ENCODE measurements around the gene DPF1.
"Not testable (repeated sequence)": the region's sequence is repeated elsewhere in the genome, so short reads cannot be mapped to it uniquely, and the experiment has no call there.

DPF1 gene

DNA sequence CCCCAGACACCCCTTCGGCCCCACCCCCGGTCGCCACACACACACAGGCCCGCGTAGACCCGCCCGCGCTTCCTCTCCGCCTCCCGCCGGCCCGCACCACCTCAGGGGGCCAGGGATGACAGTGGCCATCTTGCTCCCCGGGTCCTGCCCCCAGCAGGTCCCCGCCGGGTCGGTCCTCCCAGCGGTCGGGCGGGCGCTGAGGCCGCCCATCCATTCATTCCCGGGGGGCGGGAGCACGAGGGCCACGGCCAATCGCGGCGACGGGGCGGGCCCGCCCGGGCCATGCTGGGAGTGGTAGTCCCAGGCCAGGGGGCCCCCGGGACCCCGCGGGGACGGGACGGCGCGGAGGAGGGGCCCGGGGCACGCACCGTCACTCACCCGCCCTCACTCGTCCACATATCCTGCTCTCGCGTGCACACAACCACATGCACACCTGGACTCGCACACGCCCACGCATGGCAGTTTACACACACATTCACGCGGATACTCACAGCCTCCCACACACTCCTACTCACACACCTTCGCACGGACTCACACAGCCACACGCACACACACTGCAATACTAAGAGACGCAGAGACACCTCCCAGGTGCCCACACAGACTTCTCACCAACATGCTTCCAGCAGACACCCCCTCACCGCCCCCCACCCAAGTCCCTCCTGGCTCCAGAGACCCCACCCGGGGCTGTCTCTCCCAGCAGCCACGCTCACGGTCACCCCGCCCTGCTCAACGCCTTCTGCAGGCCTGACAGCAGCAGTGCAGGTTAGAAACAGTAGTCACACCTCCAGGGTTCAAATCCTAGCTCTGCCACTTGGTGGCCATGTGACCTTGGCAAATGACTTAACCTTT is at the start of gene DPF1:
DPF1 (minus strand) TSS at position 209 of the 849 bp plus-strand sequence; CDS start at position 129, 80 bp downstream.
- no peak for DNase-seq (ENCODE audit: low read depth, low spot score)

DNA sequence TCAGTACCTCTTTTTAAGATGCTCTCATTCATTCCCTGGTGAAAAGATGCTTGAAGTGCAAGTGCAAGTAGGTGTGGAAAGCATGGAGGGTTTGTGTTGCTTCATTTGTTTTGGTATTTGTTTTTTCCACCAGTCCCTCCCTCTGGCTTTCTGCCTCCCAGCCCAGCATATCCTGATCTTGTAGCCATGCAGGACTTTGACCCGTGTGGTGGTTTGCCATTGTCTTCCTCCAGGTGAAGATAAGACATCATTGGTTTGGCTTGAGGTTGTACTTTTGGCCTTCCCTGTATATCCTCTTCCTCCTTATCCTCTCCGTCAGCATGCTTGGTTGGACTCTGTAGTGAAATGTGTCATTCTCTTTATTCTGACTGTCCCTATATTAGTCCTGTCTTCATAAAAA is 49.5 kb upstream of the DPF1 start:
- no peak for DNase-seq (ENCODE audit: low read depth, low spot score)

DNA sequence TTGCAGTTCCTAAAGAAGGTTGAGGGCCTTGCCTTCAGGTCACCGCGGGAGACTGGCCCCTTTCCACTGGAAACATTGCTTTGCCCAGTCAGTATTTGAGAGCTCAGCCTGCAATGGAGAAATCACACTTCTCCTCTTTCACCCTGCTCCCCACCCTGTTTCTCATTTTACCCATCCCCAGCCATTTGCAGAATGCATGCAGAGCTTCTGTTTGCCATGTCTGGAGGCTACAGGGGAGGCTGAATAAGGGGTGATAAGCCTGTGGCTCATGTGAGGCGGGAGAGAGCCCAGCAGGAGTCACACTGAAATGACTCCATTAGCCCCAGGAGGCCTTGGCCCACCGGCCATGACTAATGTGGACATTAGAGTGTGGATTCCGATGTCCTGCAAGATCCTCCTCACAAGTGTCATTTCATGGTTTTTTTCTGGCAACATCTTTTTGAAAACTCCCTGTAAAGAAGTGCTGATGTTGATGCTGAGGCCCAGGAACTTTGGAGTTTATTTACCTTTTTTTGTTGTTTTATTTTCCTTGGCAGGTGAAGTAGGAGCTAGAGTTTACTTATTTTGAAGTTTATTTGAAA is 46.7 kb upstream of the DPF1 start:
- DNase-seq (ENCODE audit: low read depth, low spot score), result no peak

DNA sequence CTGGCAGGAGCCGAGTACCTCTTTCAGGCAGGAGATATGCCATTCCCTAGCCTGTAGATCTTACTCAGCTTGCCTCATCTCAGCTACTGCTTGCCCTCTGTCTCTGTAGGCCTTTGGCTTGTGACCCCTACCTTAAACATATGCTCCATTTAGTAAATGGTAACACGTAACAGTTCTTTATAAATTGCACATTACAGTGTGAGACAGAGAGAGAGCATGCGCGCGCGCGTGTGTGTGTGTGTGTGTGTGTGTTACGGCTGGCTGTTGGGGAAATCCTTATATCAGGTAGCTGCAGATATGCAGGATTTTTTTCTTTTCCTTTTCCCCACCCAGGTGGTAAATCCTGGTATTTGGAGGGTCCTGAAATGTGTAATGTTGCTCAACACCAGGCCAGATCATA is 44.5 kb upstream of the DPF1 start:
- DNase-seq (ENCODE audit: low read depth, low spot score), result no peak

DNA sequence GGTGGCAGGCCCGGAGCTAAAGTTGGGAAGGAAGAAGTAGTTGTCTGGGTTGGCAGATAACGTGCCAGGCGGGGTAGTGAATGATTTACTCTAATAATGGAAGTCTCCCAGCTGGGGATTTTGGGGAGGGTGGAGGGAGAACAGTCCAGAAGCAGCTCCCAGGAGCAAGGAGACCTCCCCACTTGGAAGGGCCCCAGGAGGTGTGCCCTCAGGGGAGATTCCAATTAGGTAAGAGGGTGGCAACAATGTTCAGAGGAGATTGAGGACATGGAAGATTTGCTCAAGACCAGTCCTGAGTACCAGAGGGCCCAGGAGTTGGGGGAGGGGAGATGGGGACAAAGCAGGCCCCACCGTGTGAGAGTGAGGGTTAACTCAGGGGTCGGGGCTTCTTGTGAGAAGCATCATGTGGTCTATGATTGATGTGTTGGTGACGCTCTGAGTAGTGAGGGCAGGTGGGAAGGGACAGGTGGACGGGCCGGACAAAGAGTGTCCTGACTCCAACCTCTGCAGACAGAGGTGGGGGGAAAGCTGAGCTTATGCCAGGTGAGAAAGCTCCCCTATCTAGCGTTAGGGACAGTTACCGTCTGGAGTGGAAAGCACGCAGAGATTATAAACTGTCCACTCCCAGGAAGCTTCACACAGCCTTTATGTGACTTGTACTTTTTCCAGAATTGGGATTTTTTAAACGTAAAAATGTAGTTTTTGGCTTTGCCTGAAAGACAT is 43.9 kb upstream of the DPF1 start:
- no peak for DNase-seq (ENCODE audit: low read depth, low spot score)

DNA sequence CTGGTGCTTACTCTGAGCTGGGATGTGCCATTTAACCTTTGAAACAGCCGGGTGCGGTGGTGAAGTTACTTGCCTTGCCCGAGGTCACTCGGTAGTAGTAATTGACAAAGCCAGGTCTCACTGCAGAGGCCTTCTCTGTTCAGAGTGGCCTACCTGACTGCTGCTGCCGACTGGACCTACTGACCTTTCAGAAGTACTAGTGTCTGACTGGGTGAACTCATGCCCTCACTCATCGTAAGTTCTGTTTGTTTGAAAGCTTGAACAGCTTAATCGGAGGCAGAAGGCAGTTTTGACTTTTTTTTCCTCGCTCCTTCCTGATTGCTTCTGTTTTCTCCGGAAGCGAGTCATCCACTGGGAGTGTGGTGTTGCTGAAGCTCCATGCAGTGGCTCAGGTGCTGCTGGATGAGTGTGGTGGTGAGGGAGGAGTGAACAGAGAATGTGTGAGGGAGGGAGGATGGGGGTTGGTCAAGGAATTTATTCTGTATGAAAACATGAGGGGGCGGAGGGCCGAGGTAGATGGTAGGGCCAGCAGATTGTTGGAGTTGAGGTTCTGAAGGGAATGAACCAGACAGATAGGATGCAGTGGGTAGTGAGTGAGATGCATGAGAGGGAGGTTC is 43.1 kb upstream of the DPF1 start:
- no peak for DNase-seq (ENCODE audit: low read depth, low spot score)

DNA sequence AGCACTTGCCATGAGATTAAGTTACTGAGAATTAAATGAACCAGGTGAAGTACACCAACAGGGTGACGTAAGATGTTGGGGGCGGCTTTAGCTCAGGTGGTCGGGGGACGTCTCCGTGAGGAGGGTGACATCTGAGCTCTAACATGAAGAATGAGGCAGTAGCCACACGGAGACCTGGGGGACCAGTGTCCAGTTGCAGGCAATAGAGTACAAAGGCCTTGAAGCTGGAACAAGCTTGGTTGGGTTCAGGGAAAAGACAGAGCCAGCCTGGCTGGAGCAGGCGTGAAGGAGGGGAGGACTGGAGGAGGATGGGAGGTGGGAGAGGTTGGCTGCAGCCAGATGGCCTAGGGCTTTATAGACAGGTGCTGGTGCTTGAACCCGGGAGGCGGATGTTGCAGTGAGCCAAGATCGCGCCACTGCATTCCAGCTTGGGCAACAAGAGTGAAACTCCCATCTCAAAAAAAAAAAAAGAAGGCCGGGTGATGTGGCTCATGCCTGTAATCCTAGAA is 42.0 kb upstream of the DPF1 start:
- no peak for DNase-seq (ENCODE audit: low read depth, low spot score)

DNA sequence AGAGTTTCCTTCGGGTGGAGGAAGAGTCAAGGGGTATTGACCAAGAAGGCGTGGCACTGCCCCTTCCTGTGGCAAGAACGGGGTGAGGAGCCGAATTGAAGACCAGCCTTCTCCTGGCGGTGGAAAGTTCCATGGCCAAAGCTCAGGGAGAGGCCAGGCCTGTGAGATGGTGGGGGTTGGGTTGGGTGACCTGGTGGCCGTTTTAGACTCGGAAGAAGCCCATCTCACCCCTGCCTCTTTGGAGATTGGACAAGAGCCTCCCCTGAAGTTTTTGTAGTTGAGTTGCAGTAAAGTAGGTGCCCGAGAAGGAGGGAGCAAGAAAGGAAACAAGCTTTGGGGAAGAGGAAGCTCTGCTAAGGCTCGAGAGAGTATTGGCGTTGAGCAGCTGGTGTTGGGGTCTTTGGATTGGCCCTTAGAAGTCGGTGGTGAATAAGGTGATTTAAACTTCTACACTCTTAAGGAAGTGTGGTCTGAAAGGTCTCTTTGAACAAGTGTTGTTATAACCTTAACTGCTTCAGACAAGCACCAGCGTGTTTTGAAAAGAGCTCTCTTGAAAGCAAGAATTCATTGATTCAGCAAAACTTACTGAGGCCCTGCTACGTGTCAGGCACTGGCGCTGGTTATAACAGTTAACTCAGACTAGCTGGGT is 41.3 kb upstream of the DPF1 start:
- no peak for DNase-seq (ENCODE audit: low read depth, low spot score)

DNA sequence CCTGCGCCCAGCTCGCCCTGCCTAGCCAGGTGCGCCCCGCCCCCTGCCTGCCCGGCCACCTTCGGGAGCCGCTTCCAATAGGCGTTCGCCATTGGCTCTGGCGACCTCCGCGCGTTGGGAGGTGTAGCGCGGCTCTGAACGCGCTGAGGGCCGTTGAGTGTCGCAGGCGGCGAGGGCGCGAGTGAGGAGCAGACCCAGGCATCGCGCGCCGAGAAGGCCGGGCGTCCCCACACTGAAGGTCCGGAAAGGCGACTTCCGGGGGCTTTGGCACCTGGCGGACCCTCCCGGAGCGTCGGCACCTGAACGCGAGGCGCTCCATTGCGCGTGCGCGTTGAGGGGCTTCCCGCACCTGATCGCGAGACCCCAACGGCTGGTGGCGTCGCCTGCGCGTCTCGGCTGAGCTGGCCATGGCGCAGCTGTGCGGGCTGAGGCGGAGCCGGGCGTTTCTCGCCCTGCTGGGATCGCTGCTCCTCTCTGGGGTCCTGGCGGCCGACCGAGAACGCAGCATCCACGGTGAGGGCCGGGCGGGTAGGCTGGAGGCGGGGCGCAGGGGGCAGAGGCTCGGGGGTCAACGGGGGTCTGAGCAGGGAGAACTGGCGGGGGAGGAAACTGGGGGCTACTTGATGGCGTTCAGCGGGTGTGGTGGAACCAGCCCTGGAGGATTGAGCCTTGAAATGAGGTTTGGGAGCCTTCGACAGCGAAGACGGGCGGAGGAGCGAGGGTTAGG is 40.6 kb upstream of the DPF1 start, which contains the start of gene SPINT2:
SPINT2 (plus strand) TSS at position 88 of the 727 bp plus-strand sequence; CDS start at position 408, 320 bp downstream.
- no peak for DNase-seq (ENCODE audit: low read depth, low spot score)

DNA sequence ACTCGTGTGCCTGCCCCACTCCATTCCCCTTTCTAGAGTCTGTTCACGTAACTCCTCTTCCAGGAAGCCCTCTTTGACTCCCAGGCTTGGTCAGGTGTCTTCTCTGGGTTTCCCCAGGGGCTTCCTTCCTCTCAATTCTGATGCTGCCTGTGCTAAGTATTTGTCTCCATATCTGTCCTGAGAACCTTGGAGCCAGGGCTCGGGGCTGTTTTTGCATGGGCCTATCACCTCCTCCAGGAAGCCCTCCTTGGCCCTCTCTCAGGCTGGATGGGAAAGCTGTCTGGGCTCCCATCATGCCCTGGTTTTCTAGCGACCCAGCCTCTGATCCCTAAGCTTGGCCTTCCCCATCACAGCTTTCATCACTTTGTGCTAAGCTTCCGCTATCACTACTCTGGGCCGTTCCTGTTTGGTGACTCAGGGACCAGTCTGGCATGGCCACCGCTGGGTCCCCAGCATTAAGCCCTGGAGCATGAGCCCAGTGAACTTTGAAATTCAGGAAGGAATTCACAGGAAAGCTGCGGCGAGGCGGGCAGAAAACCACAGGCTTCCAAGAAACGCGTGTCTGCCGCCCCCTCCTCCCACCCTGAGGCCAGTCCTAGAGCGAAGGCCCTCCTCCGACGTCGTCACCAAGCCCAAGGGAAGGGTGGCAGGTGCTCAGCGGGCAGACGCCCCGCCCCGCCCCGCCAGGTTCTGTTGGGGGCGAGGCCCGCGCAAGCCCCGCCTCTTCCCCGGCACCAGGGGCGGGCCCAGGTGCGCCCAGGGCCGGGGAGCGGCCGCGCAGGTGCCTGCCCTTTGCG is 39.9 kb upstream of the DPF1 start:
- DNase-seq (ENCODE audit: low read depth, low spot score), result no peak

DNA sequence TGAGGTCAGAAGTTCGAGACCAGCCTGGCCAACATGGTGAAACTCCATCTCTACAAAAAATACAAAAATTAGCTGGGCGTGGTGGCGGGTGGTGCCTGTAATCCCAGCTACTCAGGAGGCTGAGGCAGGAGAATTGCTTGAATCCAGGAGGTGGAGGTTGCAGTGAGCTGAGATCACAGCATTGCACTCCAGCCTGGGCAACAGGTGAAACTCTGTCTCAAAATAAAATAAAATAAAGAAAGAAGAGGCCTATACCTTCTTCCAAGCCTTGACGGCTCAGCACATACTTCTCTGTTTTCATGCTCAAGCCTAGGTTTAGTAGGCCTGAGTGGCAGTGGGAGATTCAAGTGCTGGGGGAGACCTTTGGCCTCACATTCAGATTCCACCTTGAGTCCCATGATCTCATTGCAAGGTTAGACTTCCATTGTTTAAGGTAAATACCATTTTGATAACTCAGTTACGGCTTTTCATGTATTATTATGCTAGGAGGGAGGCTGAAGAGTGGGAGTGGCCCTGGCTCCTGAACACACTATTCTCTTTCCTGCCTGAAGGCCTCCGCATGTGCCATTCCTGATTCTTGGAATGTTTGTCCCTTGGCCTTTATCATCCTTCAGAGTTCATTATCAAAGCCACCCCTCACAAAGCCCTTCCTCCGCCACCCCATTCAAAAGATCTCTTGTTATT is 38.7 kb upstream of the DPF1 start:
- DNase-seq (ENCODE audit: low read depth, low spot score), result no peak

DNA sequence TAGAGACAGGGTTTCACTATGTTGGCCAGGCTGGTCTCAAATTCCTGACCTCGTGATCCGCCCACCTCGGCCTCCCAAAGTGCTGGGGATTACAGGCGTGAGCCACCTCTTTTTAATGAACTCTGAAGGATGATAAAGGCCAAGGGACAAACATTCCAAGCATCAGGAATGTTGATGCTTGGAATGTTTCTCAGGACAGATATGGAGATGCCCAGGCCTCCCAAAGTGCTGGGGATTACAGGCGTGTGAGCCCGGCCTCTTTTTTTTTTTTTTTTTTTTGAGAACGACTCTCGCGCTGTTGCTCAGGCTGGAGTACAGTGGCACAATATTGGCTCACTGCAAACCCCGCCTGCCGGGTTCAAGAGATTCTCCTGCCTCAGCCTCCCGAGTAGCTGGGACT is 37.9 kb upstream of the DPF1 start:
- not testable (repeated sequence) for DNase-seq (ENCODE audit: low read depth, low spot score)

DNA sequence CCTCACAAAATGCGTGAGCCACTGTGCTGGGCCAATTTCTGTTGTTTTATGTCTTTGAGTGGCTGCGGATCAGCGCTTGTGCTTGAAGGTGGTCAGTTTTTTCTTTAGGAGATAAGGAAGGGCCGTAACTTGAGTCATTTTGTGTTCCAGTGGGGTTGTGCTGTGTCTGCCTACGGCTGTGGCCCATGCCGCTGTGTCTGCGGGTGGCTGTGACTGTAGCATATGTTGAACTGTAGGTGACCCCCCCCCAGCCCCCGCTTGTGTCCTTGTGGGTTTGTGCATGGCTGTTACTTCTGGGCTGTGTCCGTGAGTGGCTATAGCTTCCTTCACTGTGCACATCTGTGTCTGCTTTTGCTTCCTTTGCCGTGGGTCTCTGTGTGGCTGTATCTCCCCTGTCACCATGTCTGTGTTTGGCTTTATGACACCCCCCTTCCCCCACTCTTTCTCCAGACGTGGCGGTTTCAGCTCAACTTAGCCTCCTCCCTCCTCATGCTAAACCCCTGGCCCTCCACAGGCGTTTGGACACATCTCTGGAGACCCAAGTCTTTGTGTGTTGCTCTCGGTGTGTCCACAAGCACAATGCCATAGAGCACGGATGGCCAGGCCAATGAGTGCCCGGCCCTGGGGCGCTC is 31.5 kb upstream of the DPF1 start:
- no peak for DNase-seq (ENCODE audit: low read depth, low spot score)

DNA sequence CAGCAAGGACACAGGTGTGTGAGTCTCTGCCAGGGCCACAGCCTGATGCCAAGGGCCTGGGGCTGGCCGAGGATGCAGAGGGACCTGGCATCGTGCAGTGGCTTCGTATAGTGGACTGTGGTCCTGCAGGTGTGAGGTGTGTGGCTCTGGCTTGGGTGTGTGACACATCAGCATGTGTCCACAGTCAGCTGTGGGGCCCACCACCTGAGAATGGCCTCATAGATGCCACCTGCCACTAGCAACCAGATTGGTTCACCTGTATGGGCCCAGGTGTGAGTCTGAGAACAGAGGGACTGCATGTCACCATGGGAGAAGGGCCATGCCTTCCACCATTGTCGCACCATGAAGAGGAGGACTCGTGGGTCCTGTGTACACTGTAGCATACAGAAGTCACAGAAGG is 29.8 kb upstream of the DPF1 start:
- no peak for DNase-seq (ENCODE audit: low read depth, low spot score)

DNA sequence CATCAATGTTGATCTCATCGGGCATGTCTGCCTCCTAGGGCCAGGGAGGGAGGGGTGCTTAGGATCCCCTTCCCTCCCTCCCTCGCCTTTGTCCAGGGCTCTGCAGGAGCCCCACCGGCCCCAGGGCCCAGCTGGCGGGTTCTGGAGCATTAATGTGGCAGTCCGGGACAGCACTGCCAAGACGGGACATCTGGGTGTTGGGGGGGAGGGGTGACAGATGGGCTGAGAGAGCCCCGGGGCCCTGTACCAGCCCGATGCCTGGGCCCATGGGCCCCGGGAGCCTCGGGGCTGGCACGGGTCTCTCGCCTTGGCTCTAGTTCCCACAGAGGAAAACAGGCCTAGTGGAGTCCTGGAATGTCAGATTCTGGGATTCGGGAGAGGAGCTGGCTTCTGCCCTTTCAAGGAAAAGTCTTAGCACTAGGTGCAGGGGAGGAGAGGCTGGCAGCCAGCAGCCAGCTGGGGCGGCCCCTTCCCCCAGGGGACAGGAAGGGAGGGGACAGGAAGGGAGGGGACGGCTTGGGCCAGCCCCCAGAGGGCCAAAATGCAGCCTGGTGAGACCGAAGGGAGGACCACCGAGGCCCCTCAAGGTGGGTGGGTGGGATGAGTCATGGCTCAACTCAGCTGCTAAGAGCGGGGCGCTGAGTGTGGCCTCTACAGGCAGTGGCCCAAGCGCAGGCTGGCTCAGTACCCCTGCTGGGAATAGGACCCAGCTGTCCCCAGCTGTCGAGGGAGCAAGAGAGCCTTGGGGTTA is 29.1 kb upstream of the DPF1 start:
- no peak for DNase-seq (ENCODE audit: low read depth, low spot score)

DNA sequence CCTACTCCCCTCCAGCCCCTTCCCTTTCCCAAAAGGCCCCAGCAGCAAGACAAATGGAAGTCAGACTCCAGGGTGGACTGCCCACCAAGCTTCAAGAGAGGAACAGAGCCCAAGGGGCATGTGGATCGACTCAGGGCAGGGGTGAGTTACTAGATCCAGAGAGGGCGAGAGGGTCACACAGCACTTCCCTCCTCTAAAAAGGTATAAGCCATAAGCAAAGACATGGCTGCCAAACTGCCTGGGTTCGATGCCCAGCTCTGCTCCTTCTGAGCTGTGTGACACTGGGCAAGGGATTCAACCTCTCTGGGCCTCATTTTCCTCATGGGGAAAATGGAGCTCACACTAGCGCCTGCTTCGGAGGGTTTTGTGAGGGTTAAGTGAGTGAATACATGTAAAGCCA is 28.4 kb upstream of the DPF1 start:
- DNase-seq (ENCODE audit: low read depth, low spot score), result no peak

DNA sequence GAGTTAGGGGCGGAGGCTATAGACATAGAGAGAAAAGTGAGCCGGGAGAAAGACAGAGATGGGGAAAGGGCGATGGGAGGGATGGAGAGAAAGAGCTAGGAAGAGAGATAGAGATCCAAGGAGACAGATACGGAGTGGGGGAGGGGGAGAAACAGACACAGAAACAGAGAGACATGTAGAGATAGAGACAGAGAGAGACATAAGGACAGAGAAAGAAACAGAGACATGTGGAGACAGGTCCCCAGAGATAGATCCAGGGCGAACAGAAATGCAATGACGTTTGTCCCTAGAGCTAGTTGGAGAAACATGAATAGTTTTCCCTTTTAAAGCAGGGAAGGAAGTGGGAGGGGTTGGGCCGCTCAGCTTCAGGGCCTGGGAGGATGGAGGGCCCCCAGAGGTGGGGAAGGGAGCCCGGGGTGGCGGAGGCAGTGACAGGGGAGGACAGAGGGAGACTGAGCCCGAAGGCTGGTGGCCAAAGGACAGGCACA is 27.6 kb upstream of the DPF1 start:
- DNase-seq (ENCODE audit: low read depth, low spot score), result no peak
